Colonic mucosa (tissue), 4 donors: ENCODE results near the gene PPIF. TPM values are rescaled to one million over a fixed set of nuclear protein-coding genes. Genes with fewer than 3 reads are reported as not detected.

Experiments
- DNase-seq: peaks from one replicate; pipeline ENCODE4 v3.0.0-alpha.2; 2020
- H3K27ac ChIP-seq: fragments of 200-600 bp; one replicate; pipeline ENCODE4 v1.8.0; 2021
- H3K27me3 ChIP-seq: fragments of 200-600 bp; one replicate; pipeline ENCODE4 v1.8.0; 2021
- H3K36me3 ChIP-seq: fragments of 200-600 bp; one replicate; pipeline ENCODE4 v1.8.0; 2021
- H3K4me1 ChIP-seq: fragments of 200-600 bp; one replicate; pipeline ENCODE4 v1.8.0; 2021; ENCODE audit warnings: mild to moderate bottlenecking
- H3K4me3 ChIP-seq: fragments of 200-600 bp; one replicate; pipeline ENCODE4 v1.8.0; 2021
- H3K9ac ChIP-seq, 2 donors: one replicate each; pipeline ENCODE4 v1.7.0; 2013; ENCODE audit warnings: control low read depth in 2 of 2, low read depth in 2 of 2, low read length in 2 of 2
- H3K9me3 ChIP-seq: fragments of 200-600 bp; one replicate; pipeline ENCODE4 v1.8.0; 2021
- CTCF ChIP-seq: fragments of 200-600 bp; IDR thresholded peaks from one replicate; pipeline ENCODE4 v1.8.0; 2022; ENCODE audit warnings: antibody characterized with exemption, mild to moderate bottlenecking
- intact Hi-C: fragments of 100-400 bp; cut with DNase I; formaldehyde crosslinking; loops from one replicate; pipeline ENCODE4 v1.14.1; 2022
- total RNA-seq, 2 donors: library from RNA; stranded (reverse); fragmentation: NEBNext Ultra II Directional in 1 of 2; extraction: Animal tissue kit (Norgen Biotek cat#: 25700) in 1 of 2; gene quantifications; one replicate each; pipeline ENCODE4 v1.2.1, GENCODE V29; 2021
- donor health status: healthy.
- donor health status: DM: no; HTN: no; CAD: no.
- donor health status: DM: no; HTN: no; CAD: no.

Gene PPIF
- total RNA-seq, 2 donors from 2014 or later: 99.3 to 154 TPM

- Histone ChIP-seq H3K36me3 (no peaks in the 10 kb centered on the region), H3K27me3 (no peaks in the 10 kb centered on the region), H3K27ac (no peak overlapping the region), H3K9me3 (no peaks in the 10 kb centered on the region), H3K9ac (no peak overlapping the region), H3K4me1 (peaks cover 7% of the 10 kb centered on the region), H3K4me3 (no peak overlapping the region)
- no peak for TF ChIP-seq CTCF
- no peak for DNase-seq
- intact Hi-C loops: no loop called here
Measured at GRCh38 chr10:79320820-79321493, 26.3 kb upstream of the PPIF start.

- peaks cover 7% of the 10 kb centered on the region for H3K4me1 ChIP-seq
- no peak for DNase-seq
Measured at GRCh38 chr10:79321494-79321882, 25.8 kb upstream of the PPIF start.

GRCh38 chr10:79321951-79322350 is 25.3 kb upstream of the PPIF start:
- no peak for TF ChIP-seq CTCF

More at GRCh38 chr10:79321494-79321882, 25.8 kb upstream of the PPIF start:
- Histone ChIP-seq H3K9ac (no peak overlapping the region), H3K27me3 (no peaks in the 10 kb centered on the region), H3K9me3 (no peaks in the 10 kb centered on the region), H3K27ac (no peak overlapping the region), H3K4me3 (no peak overlapping the region), H3K36me3 (no peaks in the 10 kb centered on the region)
- intact Hi-C loops: no loop called here
- TF ChIP-seq CTCF: no peak

GRCh38 chr10:79322616-79323543 is 24.4 kb upstream of the PPIF start:
- H3K9ac ChIP-seq: no peak overlapping the region
- intact Hi-C loops: no loop called here
- no peak overlapping the region for H3K4me3 ChIP-seq
- no peaks in the 10 kb centered on the region for H3K36me3 ChIP-seq
- H3K27me3 ChIP-seq: no peaks in the 10 kb centered on the region
- H3K4me1 ChIP-seq: peaks cover 7% of the 10 kb centered on the region
- H3K27ac ChIP-seq: peak overlapping the region; percentile 28
- peak; percentile 61 for DNase-seq
- no peak for TF ChIP-seq CTCF
- H3K9me3 ChIP-seq: no peaks in the 10 kb centered on the region

More at GRCh38 chr10:79321951-79322350, 25.3 kb upstream of the PPIF start:
- intact Hi-C loops: no loop called here
- Histone ChIP-seq H3K27ac (no peak overlapping the region), H3K9ac (no peak overlapping the region), H3K4me1 (peaks cover 7% of the 10 kb centered on the region), H3K27me3 (no peaks in the 10 kb centered on the region), H3K9me3 (no peaks in the 10 kb centered on the region), H3K4me3 (no peak overlapping the region), H3K36me3 (no peaks in the 10 kb centered on the region)
- DNase-seq: no peak

GRCh38 chr10:79323602-79324001 is 23.7 kb upstream of the PPIF start:
- no peak for DNase-seq
- no peak for TF ChIP-seq CTCF
- H3K27me3 ChIP-seq: no peaks in the 10 kb centered on the region
- H3K4me3 ChIP-seq: no peak overlapping the region
- no peak overlapping the region for H3K27ac ChIP-seq
- H3K9ac ChIP-seq: no peak overlapping the region
- H3K36me3 ChIP-seq: no peaks in the 10 kb centered on the region
- no peaks in the 10 kb centered on the region for H3K9me3 ChIP-seq
- intact Hi-C loops: no loop called here
- H3K4me1 ChIP-seq: peaks cover 7% of the 10 kb centered on the region
